Measurements from ENCODE around the gene DCDC2C. TPM values are rescaled to one million over a fixed set of nuclear protein-coding genes. Genes with fewer than 3 reads are reported as not detected.

DCDC2C gene
- total RNA-seq, 1 donor from 2014 or later: not detected

DNA sequence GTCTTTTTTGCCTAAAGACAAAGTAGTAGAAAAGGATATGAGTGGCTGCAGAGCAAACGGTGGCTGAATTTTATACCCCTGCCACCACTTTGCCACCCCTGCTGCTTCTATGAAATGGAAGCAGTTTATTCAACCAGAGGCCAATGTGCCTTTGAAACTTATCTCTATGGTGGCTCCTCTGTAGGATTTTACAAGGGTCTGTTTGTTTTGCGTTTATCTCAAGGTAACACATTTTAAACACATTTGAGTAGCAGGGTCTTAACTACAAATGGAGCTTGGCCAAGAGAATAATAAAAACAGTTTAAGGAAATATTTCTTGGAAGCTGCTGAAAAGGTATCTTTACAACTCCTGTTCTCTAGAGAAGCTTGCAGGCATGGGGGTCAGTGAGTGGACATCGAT lies 39.3 kb upstream of the DCDC2C start:
- peaks cover 5% of the 10 kb centered on the region for H3K27me3 Mint-ChIP-seq (ENCODE audit: low read depth)
- peaks cover 11% of the 10 kb centered on the region for H3K4me1 Mint-ChIP-seq
- DNase-seq (ENCODE audit: low spot score in 2 of 2, unreplicated experiment in 2 of 2): no peak
- no peaks in the 10 kb centered on the region for H3K36me3 Mint-ChIP-seq
- TF ChIP-seq, protein P1, sequence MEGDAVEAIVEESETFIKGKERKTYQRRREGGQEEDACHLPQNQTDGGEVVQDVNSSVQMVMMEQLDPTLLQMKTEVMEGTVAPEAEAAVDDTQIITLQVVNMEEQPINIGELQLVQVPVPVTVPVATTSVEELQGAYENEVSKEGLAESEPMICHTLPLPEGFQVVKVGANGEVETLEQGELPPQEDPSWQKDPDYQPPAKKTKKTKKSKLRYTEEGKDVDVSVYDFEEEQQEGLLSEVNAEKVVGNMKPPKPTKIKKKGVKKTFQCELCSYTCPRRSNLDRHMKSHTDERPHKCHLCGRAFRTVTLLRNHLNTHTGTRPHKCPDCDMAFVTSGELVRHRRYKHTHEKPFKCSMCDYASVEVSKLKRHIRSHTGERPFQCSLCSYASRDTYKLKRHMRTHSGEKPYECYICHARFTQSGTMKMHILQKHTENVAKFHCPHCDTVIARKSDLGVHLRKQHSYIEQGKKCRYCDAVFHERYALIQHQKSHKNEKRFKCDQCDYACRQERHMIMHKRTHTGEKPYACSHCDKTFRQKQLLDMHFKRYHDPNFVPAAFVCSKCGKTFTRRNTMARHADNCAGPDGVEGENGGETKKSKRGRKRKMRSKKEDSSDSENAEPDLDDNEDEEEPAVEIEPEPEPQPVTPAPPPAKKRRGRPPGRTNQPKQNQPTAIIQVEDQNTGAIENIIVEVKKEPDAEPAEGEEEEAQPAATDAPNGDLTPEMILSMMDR (IDR thresholded peaks at IDR 0.05; ENCODE audit: unreplicated experiment): no peak
- H3K27ac Mint-ChIP-seq: no peak overlapping the region
- H3K4me3 Mint-ChIP-seq: no peak overlapping the region
- no peaks in the 10 kb centered on the region for H3K9me3 Mint-ChIP-seq

- Mint-ChIP-seq H3K27ac (no peak overlapping the region), H3K4me1 (peaks cover 3% of the 10 kb centered on the region), H3K36me3 (no peaks in the 10 kb centered on the region), H3K4me3 (no peak overlapping the region), H3K27me3 (ENCODE audit: low read depth) (peaks cover 9% of the 10 kb centered on the region), H3K9me3 (no peaks in the 10 kb centered on the region)
- TF ChIP-seq, protein P1 (IDR thresholded peaks at IDR 0.05; ENCODE audit: unreplicated experiment): no peak
- peak in 1 of 2 experiments; percentile 7 for DNase-seq (ENCODE audit: low spot score in 2 of 2, unreplicated experiment in 2 of 2)
Measured at GRCh38 chr2:3664925-3665324, 38.5 kb upstream of the DCDC2C start.

GRCh38 chr2:3665886-3666612 lies 37.3 kb upstream of the DCDC2C start:
- no peaks in the 10 kb centered on the region for H3K4me1 Mint-ChIP-seq
- TF ChIP-seq, protein P1 (IDR thresholded peaks at IDR 0.05; ENCODE audit: unreplicated experiment): no peak
- peak in 1 of 2 experiments; percentile 31 for DNase-seq (ENCODE audit: low spot score in 2 of 2, unreplicated experiment in 2 of 2)
- H3K36me3 Mint-ChIP-seq: no peaks in the 10 kb centered on the region
- H3K27me3 Mint-ChIP-seq (ENCODE audit: low read depth): peaks cover 14% of the 10 kb centered on the region
- no peaks in the 10 kb centered on the region for H3K9me3 Mint-ChIP-seq
- H3K27ac Mint-ChIP-seq: no peak overlapping the region
- H3K4me3 Mint-ChIP-seq: no peak overlapping the region

DNA sequence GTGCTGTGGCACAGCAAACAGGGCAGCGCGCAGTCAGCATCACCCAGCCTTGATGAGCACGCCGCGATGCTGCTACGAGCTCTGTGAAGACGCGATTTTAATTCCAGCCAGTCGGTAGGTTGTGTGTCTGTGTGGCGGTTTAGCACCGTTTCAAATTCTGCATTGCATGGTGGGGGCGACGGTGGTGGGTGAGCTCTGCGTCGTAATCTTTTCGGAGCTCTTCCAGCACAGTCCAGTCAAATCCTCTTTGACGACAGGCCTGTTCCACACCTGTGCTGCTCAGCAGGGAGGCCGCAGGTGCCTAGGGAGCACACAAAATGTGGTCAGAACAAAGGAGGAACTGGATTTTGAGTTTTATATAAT lies 36.8 kb upstream of the DCDC2C start:
- Mint-ChIP-seq H3K27me3 (ENCODE audit: low read depth) (peaks cover 14% of the 10 kb centered on the region), H3K27ac (no peak overlapping the region), H3K4me1 (no peaks in the 10 kb centered on the region), H3K36me3 (no peaks in the 10 kb centered on the region), H3K9me3 (no peaks in the 10 kb centered on the region), H3K4me3 (no peak overlapping the region)
- TF ChIP-seq, protein P1 (IDR thresholded peaks at IDR 0.05; ENCODE audit: unreplicated experiment): no peak
- no peak for DNase-seq (ENCODE audit: low spot score in 2 of 2, unreplicated experiment in 2 of 2)

DNA sequence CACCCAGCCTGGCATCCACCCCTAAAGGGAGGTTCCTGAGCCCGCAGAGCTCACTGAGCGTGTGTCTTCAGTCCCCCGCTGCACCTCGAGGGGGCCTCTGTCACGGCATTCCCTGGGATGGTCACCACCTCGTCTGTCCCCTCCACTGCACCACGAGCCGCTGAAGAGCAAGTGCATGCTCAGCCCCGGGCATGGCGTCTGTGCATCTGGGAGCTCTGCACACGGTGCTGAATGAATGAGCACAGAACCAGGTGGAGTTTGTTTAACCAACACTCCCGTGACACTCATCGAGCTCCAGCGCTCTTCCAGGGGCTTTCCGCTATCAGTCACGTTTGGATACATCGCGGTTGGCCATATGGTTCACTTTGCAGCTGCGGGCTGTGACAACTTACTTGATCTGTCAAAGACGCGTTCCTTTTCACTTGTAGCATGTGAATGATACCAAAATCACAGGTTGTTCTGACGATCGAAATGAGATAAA lies 36.2 kb upstream of the DCDC2C start:
- peaks cover 14% of the 10 kb centered on the region for H3K27me3 Mint-ChIP-seq (ENCODE audit: low read depth)
- H3K4me1 Mint-ChIP-seq: no peaks in the 10 kb centered on the region
- H3K9me3 Mint-ChIP-seq: no peaks in the 10 kb centered on the region
- no peak overlapping the region for H3K27ac Mint-ChIP-seq
- H3K4me3 Mint-ChIP-seq: no peak overlapping the region
- H3K36me3 Mint-ChIP-seq: no peaks in the 10 kb centered on the region
- TF ChIP-seq, protein P1 (IDR thresholded peaks at IDR 0.05; ENCODE audit: unreplicated experiment): no peak
- no peak for DNase-seq (ENCODE audit: low spot score in 2 of 2, unreplicated experiment in 2 of 2)

Measured in mesothelial cell of epicardium (in vitro differentiated cells).